Stimulated activated CD8-positive, alpha-beta memory T cell treated with anti-CD3 and anti-CD28 coated beads, Interleukin-12 subunit alpha, Interleukin-12 subunit beta, amount 100 ng/mL, for 1 hour (primary cell): ENCODE measurements around the gene FILIP1.

ENCODE experiments used
- DNase-seq: peaks from one replicate; pipeline ENCODE4 v3.0.0-alpha.2; 2020; ENCODE audit warnings: low read depth

The FILIP1 gene

DNA sequence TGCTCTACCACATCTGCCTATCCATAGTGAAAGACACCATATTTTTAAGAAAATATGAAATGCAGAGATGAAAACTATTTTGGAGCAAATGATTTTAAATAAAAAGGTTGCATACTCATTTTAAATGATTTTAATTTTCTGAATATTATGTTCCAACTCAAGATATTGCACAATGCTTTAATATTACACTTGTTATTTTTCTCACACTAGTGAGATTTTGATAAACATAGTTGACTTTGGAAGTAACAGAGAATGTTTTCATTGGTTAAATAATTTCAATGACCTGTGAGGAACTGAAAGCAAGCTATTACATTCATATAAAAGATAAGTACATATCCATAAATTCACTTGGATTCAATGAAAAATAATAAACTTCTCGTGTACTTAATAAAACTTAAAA lies 201.9 kb downstream of the FILIP1 start:
- DNase-seq = no peak

DNA sequence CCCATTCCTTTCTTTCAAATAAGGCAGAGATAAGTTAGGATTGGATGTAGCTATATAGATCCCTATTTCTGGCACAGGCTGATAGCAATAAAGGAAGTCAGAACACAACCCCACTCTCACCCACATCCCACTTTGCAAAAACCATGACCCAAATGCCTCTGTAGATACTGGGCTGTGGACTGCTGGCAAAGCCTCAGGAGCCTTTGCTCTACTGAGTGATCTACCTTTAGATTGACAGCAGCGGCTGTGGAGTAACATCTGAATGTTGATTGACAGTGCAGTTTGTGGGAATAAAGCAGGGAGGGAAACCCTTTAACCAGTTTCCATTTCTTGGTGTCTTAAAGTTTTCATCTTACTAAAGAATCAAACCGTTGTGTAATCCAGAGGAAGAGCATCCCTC lies 202.3 kb downstream of the FILIP1 start:
- DNase-seq = no peak

GRCh38 chr6:75290136-75290945 lies 203.3 kb downstream of the FILIP1 start:
- no peak for DNase-seq

DNA sequence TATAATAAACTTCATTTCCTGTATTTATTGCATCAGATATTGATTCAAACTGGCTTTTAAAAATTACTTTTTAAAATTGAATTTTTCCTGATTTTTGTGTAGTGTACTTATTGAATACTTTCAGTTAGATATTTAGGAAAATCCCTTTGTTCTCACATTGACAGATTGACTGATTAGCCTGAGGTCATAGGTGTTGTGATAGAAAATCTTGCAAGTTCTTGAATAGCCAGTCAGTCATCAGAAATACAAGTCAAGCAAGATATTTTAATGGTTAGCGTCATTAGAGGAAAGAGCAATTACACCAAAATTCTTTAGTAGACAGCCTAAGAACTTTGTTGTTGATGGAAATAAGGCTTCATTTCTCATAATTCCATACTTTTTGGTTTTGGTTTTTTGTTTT lies 205.6 kb downstream of the FILIP1 start:
- no peak for DNase-seq

GRCh38 chr6:75287424-75287823 lies 206.2 kb downstream of the FILIP1 start:
- no peak for DNase-seq

- no peak for DNase-seq
These were observed 206.6 kb downstream of the FILIP1 start for GRCh38 chr6:75286955-75287354.

DNA sequence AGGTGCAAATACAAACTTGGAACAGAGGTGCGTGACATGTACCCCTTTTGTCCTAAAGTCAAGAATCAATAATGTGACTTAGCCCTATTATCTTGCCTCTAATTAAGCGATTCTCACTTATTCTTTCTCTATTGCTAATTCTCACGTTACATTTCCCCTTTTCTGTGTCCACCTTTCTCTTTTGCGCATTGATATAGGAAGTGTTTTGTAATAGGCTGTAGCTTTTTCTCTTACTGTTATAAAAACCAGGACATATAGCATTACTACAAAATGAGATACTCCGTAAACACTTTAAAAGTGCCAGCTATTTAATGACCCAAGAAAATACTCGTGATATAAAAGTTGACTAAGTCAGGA lies 208.3 kb downstream of the FILIP1 start:
- DNase-seq = no peak

- DNase-seq = peak; percentile 94
These were observed 208.8 kb downstream of the FILIP1 start, which contains the start of gene TMEM30A for GRCh38 chr6:75284632-75285282. Gene TMEM30A (minus strand): TSS chr6:75284792. CDS start chr6:75284638, 154 bp downstream.

- DNase-seq = peak; percentile 1
These were observed 209.5 kb downstream of the FILIP1 start for GRCh38 chr6:75283907-75284631.

DNA sequence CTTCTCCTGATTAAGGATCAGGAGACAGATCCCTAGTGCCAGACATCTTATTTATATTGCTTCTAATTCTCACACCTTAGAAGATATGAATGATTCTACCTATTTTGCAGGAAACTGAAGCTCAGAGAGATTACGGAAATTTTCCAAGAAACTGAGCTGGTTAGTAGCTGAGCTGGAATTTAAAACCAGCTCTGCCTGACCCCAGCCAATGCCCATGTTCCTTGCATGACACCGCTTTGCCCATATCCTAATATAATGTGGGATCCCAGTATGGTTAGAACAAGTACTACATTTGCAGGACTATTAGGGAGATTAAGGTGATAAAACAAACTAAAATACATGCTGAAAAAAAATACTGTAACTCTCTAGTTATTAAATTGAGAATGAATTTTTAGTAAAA lies 210.9 kb downstream of the FILIP1 start:
- no peak for DNase-seq

DNA sequence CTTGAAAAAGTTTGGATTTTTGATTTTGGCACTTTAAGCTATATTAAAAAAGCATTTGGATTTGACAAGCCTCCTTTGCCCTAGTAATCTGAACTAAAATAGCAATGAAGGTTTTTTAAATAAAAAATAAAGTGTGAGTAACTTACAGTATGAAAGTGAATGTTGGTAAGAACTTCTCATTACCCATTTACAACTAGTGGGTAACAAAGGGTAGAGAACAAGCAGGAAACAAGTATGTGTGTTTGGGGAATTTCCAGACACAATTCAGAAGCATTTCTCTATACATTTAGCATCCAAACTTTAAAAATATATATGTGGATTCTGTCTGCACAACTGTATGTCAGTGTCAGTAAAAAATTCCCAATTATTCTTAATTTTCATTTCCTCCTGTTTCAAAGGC lies 211.9 kb downstream of the FILIP1 start:
- no peak for DNase-seq

GRCh38 chr6:75280131-75280855 lies 213.3 kb downstream of the FILIP1 start:
- no peak for DNase-seq

DNA sequence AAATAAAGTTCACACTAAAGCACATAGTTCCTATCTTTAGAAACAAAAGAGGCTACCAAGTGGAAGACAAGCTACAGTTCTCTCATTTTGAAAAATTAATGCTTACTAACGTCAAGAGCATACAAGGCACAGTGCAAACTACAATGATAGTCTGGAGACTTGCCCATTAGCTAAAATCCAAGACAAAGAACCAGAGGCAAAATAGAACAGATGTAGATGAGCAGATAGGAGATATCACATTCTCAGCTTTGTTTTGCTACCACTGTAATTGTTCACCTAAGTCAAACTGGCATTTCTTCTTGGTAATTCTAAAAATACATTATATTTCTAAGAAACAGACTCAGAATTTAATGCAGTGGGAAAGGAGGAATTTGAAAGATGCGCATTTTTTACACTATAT lies 214.2 kb downstream of the FILIP1 start:
- DNase-seq = no peak

DNA sequence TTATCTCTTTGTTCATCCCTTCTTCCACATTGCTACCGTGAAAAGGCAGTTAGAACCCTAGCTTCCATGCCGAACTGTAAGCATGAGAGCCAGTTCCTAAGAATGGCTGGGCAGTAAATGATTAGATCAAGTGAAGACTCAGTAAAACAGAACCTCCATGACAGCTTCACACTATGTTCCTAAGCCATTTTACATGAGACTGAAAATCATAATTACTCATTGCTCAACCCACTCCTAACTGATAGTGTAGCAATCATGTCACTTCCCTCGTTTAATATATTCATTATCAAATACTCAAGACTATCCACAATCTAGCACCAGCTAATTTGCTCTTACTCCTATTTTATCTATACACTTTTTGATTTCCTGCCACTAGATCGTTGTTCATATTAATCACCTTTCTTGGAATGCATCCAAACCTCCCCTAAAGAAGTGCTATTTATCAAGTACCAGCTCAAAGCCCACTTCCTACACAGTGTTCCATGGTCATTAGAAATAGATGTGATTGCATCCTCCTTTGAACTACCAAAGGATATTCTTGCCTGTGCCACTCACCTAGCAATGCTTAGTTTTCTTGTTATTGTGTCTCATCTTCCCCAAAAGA lies 215.0 kb downstream of the FILIP1 start:
- no peak for DNase-seq

GRCh38 chr6:75275067-75275466 lies 218.5 kb downstream of the FILIP1 start:
- no peak for DNase-seq

- DNase-seq = no peak
These were observed 220.6 kb downstream of the FILIP1 start for GRCh38 chr6:75273009-75273408.

- DNase-seq = no peak
These were observed 221.3 kb downstream of the FILIP1 start for GRCh38 chr6:75272145-75272840.

DNA sequence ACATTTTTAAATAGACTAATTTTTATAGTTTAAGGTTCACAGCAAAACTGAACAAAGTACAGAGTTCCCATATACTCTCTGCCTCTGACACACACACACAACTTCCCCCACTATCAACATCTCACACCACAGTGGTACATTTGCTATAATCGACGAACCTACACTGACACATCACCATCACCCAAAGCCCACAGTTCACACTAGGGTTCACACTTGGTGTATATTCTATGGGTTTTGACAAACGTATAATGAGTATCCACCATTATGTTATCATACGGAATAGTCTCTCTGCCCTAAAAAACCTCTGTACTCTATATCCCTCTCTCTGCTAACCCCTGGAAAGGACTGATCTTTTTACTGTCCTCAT lies 224.6 kb downstream of the FILIP1 start:
- no peak for DNase-seq

- DNase-seq = no peak
These were observed 225.2 kb downstream of the FILIP1 start for GRCh38 chr6:75268121-75268987.

DNA sequence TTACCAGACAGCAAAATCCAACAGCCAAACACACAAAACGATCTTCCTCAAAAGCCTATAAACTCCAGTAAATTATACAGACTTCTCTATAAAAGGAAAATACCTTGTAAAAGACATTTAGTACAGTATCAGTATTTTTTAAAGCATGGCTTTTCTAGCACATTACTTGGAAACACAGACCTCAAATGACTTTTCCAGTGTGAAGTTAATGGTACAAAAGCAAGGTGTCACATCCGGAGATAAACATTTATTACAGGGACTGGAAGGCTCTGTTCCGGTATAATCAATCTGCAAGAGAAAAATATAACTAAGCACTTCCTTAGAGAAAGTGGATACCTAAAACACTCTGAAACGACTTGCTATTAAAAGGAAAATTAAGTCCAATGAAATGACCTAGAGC lies 226.1 kb downstream of the FILIP1 start:
- DNase-seq = no peak
